T-cell (primary cell): ENCODE data around the gene TMEM254. TPM values are rescaled to one million over a fixed set of nuclear protein-coding genes. Genes with fewer than 3 reads are reported as not detected.
A peak's percentile ranks its signal among the peaks of the same experiment; 100 is the strongest.
"Not testable (repeated sequence)": the region's sequence is repeated elsewhere in the genome, so short reads cannot be mapped to it uniquely, and the experiment has no call there.

Experiments used
- ATAC-seq, 4 experiments: fragments of 200-7000 bp in 3 of 4; fragments of 150-1000 bp in 1 of 4; cut with Tn5 transposase; replicated peaks in 1 of 4; 1 replicate in 3 of 4; 2 replicates in 1 of 4; pipeline ENCODE4 v1.10.0; 2021; ENCODE audit warnings: moderate library complexity in 3 of 4, mild to moderate bottlenecking in 2 of 4, moderate number of reproducible peaks in 1 of 4
- CTCF ChIA-PET, 2 donors: fragments of 300-600 bp; sonication (Branson Sonifier 250); formaldehyde crosslinking; loops; one replicate each; lab custom pipeline; 2022; ENCODE audit warnings: antibody characterized with exemption in 2 of 2; lab: Charles Lee
- POLR2A ChIA-PET, 2 donors: fragments of 300-600 bp; sonication (Branson Sonifier 250); formaldehyde crosslinking; loops; one replicate each; lab custom pipeline; 2022; ENCODE audit warnings: antibody characterized with exemption in 2 of 2; lab: Charles Lee
- DNase-seq, 35 experiments: peaks; one replicate each; pipeline versions ENCODE4 v3.0.0 to v3.0.0-alpha.2; 2013 to 2023
- H3K27ac ChIP-seq: one replicate; pipeline ENCODE4 v1.5.1; 2013; ENCODE audit warnings: low read length
- H3K27me3 ChIP-seq, 2 experiments: replicated peaks in 1 of 2; 1 replicate in 1 of 2; 2 replicates in 1 of 2; pipeline versions ENCODE4 v1.6.1 to v1.7.0; 2013; ENCODE audit warnings: low read length in 1 of 2, mixed read lengths in 1 of 2; ENCODE audit not compliant: control insufficient read depth in 2 of 2, insufficient read depth in 2 of 2; ENCODE audit errors: extremely low read depth in 1 of 2
- H3K36me3 ChIP-seq, 2 donors: 1 replicate in 1 of 2; 2 replicates in 1 of 2; pipeline versions ENCODE4 v1.6.1 to v1.7.0; 2013; ENCODE audit warnings: low read length in 1 of 2; ENCODE audit not compliant: control insufficient read depth in 2 of 2, insufficient read depth in 1 of 2; ENCODE audit errors: extremely low read depth in 1 of 2
- H3K4me1 ChIP-seq, 2 experiments: 1 replicate in 1 of 2; 2 replicates in 1 of 2; pipeline versions ENCODE4 v1.6.1 to v1.7.0; 2013; ENCODE audit warnings: low read length in 2 of 2, mixed read lengths in 1 of 2; ENCODE audit not compliant: insufficient read depth in 2 of 2, control insufficient read depth in 1 of 2; ENCODE audit errors: extremely low read depth in 1 of 2
- H3K4me3 ChIP-seq, 2 donors: 1 replicate in 1 of 2; 2 replicates in 1 of 2; pipeline versions ENCODE4 v1.5.1 to v1.7.0; 2013; ENCODE audit warnings: mild to moderate bottlenecking in 2 of 2, low read length in 1 of 2, moderate library complexity in 1 of 2; ENCODE audit not compliant: control insufficient read depth in 1 of 2; ENCODE audit errors: extremely low read depth in 1 of 2
- H3K9me3 ChIP-seq: 2 replicates; pipeline ENCODE4 v1.7.0; 2013
- H3K27ac Mint-ChIP-seq, 2 donors: one replicate each; pipeline ENCODE4 v1.8.0; 2020 to 2021; ENCODE audit warnings: mild to moderate bottlenecking in 2 of 2, mixed read lengths in 2 of 2
- H3K27me3 Mint-ChIP-seq, 2 donors: one replicate each; pipeline ENCODE4 v1.8.0; 2021 to 2022; ENCODE audit warnings: mixed read lengths in 2 of 2
- H3K36me3 Mint-ChIP-seq: one replicate; pipeline ENCODE4 v1.8.0; 2021; ENCODE audit warnings: mixed read lengths
- H3K4me1 Mint-ChIP-seq, 3 donors: one replicate each; pipeline ENCODE4 v1.8.0; 2020 to 2022; ENCODE audit warnings: mixed read lengths in 3 of 3, mild to moderate bottlenecking in 1 of 3
- H3K4me3 Mint-ChIP-seq, 3 donors: one replicate each; pipeline ENCODE4 v1.8.0; 2020 to 2022; ENCODE audit warnings: mild to moderate bottlenecking in 3 of 3, mixed read lengths in 3 of 3, moderate library complexity in 3 of 3
- H3K9me3 Mint-ChIP-seq, 3 donors: one replicate each; pipeline ENCODE4 v1.8.0; 2020 to 2022; ENCODE audit warnings: mixed read lengths in 3 of 3
- WGBS: methylation state at CpG from one replicate; pipeline ENCODE4 v1.1.5; 2013; ENCODE audit warnings: missing lambda C conversion rate; ENCODE audit not compliant: insufficient coverage; 5-methylcytosine and 5-hydroxymethylcytosine counted together
- total RNA-seq, 35 experiments: library from RNA in 6 of 35; stranded (reverse) in 6 of 35; fragments of 120-200 nt in 1 of 35; gene quantifications; one replicate each; pipeline versions ENCODE4 v1.2.1 to v1.2.4 and lab custom pipeline; 2013 to 2026

Gene TMEM254
- total RNA-seq, 5 donors from 2014 or later (not counting 1 experiment from before 2014, with no cell fraction given), result 9.6 to 16.6 (median 13.3) TPM

DNA sequence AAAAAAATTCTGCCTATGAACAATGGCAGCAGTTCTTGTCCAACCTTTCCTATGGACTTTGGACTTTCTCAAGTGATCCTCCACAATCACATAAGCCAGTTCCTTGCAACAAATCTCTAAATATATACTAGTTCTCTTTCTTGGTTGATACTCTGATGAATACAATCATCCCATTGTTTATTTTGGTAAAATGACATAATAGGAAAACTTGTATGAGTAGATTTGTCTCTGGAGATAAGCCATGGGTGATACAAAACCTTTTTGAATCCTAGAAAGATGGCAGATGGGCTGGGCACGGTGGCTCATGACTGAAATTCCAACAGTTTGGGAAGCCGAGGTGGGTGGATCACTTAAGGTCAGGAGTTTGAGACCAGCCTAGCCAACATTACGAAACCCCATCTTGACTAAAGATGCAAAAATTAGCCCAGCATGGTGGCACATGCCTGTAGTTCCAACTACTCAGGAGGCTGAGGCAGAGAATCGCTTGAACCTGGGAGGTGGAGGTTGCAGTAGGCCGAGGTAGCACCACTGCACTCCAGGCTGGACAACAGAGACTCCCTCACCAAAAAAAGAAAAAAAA is 41.5 kb upstream of the TMEM254 start:
- H3K27me3 ChIP-seq, H3K9me3 ChIP-seq, H3K27ac Mint-ChIP-seq, CTCF ChIA-PET, H3K4me1 ChIP-seq, H3K27me3 Mint-ChIP-seq, H3K4me3 ChIP-seq, POLR2A ChIA-PET, H3K36me3 ChIP-seq, H3K4me1 Mint-ChIP-seq, H3K9me3 Mint-ChIP-seq, H3K27ac ChIP-seq, ATAC-seq, H3K36me3 Mint-ChIP-seq, DNase-seq, H3K4me3 Mint-ChIP-seq: not testable (repeated sequence)
- 95% methylated on average over 3 of the region's 5 CpGs for WGBS

DNA sequence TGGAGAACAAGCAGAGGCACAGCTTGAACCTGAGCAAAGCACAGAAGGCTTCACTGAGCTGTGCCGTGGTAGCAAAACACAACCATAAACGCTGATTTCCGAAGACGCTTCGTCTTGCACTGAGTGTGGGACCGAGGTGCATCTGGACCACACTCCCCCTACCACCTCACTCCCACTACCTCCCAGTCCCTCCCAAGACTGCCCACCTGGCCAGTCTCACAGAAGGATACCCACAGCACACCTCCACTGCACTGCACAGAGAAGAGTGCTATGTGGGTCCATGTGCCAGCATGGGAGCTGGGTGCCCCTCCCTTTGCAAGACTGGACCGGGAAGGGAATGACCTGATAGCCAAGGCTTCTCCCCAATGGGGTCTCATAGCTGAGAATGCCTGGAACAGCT is 40.2 kb upstream of the TMEM254 start:
- H3K9me3 ChIP-seq, H3K36me3 Mint-ChIP-seq, H3K27ac ChIP-seq, H3K4me1 ChIP-seq, H3K27ac Mint-ChIP-seq, H3K27me3 ChIP-seq, DNase-seq, H3K4me3 ChIP-seq, ATAC-seq, H3K4me1 Mint-ChIP-seq, CTCF ChIA-PET, H3K27me3 Mint-ChIP-seq, H3K4me3 Mint-ChIP-seq, H3K36me3 ChIP-seq, H3K9me3 Mint-ChIP-seq: not testable (repeated sequence)
- 100% methylated on average over 1 of the region's 7 CpGs for WGBS
- POLR2A ChIA-PET, result interaction anchor here in 1 of 2 donors (0.6 kb wide), 1 partner anchor 13 kb away, joined by 7 read pairs; no protein-coding TSS in a partner anchor

DNA sequence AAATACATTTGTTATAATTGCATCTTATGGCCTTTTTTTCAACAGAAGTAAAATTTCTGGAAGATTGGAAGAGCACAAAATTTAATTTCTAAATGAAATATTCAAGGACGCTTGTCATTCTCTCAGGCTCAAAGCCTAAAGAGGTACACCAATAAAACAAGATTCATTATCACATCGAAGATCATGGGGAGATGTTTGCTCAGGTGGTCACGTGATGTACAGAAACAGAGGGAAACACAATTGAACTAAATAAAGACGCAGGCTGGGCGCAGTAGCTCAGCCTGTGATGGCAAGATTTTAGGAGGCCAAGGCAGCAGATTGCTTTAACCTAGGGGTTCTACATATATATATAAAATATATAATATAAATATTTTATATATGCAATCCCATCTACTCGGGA is 37.3 kb upstream of the TMEM254 start:
- no peak overlapping the region for H3K27ac Mint-ChIP-seq
- ATAC-seq (no peak), DNase-seq (no peak)
- Histone ChIP-seq H3K27me3 (peaks cover 0 to 6% of the 10 kb centered on the region in 2 experiments), H3K27ac (no peak overlapping the region), H3K4me3 (no peak overlapping the region), H3K9me3 (no peaks in the 10 kb centered on the region), H3K36me3 (no peaks in the 10 kb centered on the region), H3K4me1 (no peaks in the 10 kb centered on the region)
- no peak overlapping the region for H3K4me3 Mint-ChIP-seq
- POLR2A ChIA-PET, result no interaction called here
- H3K9me3 Mint-ChIP-seq, result no peaks in the 10 kb centered on the region
- CTCF ChIA-PET, result no interaction called here
- H3K36me3 Mint-ChIP-seq, result no peaks in the 10 kb centered on the region
- WGBS, result no CpG with 5 or more reads among the region's 6 CpGs
- peaks cover under 1 to 5% of the 10 kb centered on the region in 2 donors for H3K27me3 Mint-ChIP-seq
- no peaks in the 10 kb centered on the region for H3K4me1 Mint-ChIP-seq

DNA sequence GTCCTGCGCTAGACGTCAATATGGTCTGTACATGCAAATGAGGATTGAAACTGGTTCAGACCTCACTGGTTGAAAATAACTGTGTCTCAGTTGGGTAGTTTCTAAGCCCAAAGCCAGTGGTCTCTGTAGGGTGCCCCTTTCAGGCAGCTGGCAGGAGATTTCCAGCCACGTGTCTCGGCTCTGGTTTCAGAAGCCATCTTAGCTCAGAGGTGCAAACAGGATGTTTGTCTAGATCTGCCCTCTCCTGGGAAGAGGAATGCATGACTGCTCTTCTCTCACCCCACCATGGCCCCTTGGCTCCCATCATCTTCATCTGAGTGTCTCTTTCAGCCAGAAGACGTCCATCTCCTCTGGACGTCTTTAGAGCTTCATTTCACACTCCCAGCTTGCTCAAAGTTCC is 33.5 kb upstream of the TMEM254 start:
- POLR2A ChIA-PET, H3K27me3 Mint-ChIP-seq, H3K36me3 ChIP-seq, ATAC-seq, H3K4me1 Mint-ChIP-seq, H3K9me3 ChIP-seq, H3K4me3 Mint-ChIP-seq, H3K27me3 ChIP-seq, H3K36me3 Mint-ChIP-seq, H3K4me1 ChIP-seq, H3K4me3 ChIP-seq, H3K27ac Mint-ChIP-seq, H3K27ac ChIP-seq, H3K9me3 Mint-ChIP-seq: not testable (repeated sequence)
- CTCF ChIA-PET, result interaction anchor here in 1 of 2 donors (0.6 kb wide), 1 partner anchor 16 kb away, joined by 5 read pairs; no protein-coding TSS in a partner anchor
- peak in 1 of 35 experiments; percentile 0 for DNase-seq
- WGBS, result 83% methylated on average over 6 of the region's 6 CpGs

DNA sequence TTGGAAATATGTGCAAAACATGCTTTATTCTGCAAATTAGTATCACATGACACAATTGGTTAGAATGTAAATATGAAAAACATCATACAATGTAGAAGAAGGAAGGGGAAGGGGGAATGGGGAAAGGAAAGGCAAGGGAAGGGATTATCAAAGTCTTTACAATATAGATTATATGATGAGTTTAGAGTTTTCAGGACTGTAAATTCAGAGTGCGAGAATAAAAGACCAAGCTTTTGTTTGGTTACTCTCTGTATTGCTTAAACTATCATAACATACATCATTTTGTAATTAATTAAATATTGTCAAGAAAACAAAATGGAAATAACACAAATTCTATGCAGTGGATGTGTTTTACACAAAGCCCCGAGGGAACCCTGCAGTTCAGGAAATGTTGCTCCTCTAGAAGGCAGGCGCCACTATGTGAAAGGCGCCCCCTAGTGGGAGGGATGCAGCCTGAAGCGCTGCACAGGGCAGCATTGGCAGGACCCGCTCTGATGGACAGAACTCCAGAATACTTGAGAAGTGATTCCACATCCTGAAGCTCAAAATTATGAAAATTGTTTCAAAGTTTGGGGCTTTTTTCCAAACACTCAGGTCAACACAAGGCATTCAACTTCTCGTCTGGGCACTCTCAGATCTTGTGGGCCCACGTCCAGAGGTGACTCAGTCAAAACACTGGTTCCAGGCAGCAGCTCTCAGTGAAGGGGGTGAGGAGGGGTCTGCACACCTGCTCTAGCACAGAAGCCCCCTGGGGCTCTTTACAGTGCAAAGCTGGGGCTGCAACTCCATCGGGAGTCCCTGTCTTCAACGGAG is 31.6 kb upstream of the TMEM254 start:
- ChIA-PET CTCF (interaction anchor here (0.6 to 1.2 kb wide), 6 partner anchors 21 to 672 kb away, joined by 3 to 5 read pairs (median 4); no protein-coding TSS in a partner anchor), POLR2A (no interaction called here)
- Mint-ChIP-seq H3K27me3 (peaks cover 0 to 5% of the 10 kb centered on the region in 2 donors), H3K4me3 (no peak overlapping the region), H3K9me3 (no peaks in the 10 kb centered on the region), H3K36me3 (no peaks in the 10 kb centered on the region), H3K4me1 (peaks cover 0 to 1% (median 0%) of the 10 kb centered on the region in 3 donors), H3K27ac (no peak overlapping the region)
- DNase-seq, result peak; percentile 3 to 77 (median 56)
- Histone ChIP-seq H3K27ac (no peak overlapping the region), H3K9me3 (no peaks in the 10 kb centered on the region), H3K27me3 (peaks cover 0 to 5% of the 10 kb centered on the region in 2 experiments), H3K4me3 (no peak overlapping the region), H3K36me3 (no peaks in the 10 kb centered on the region), H3K4me1 (no peaks in the 10 kb centered on the region)
- ATAC-seq, result peak; percentile 79 to 84 (median 83)
- WGBS, result 19% methylated on average over 7 of the region's 10 CpGs

DNA sequence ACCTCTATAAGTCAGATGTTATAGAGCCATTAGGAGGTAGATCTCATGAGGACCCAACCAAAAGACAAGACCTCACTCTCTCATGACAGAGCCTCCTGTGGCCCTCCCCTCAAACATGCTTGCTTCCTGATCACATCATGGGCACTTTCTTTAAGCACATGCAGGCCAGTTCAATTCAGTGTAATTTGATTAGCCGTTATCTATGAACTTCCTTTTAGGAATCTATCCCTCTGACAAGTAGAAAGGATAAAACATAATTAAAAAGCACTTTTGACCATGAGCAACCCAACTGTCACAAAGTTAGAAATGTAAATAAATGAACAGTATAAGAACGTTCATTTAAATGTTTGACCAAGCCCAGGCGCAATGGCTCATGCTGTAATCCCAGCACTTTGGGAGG is 27.7 kb upstream of the TMEM254 start:
- no peaks in the 10 kb centered on the region for H3K9me3 Mint-ChIP-seq
- no peak overlapping the region for H3K4me3 Mint-ChIP-seq
- no peak overlapping the region for H3K4me3 ChIP-seq
- no peak overlapping the region for H3K27ac Mint-ChIP-seq
- ChIA-PET CTCF (no interaction called here), POLR2A (no interaction called here)
- no peaks in the 10 kb centered on the region for H3K36me3 Mint-ChIP-seq
- H3K4me1 Mint-ChIP-seq, result peaks cover 0 to 1% (median 0%) of the 10 kb centered on the region in 3 donors
- H3K36me3 ChIP-seq, result no peaks in the 10 kb centered on the region
- no peak overlapping the region for H3K27ac ChIP-seq
- H3K4me1 ChIP-seq, result no peaks in the 10 kb centered on the region
- peaks cover 0 to 5% of the 10 kb centered on the region in 2 experiments for H3K27me3 ChIP-seq
- no peak for DNase-seq
- ATAC-seq, result no peak
- no peaks in the 10 kb centered on the region for H3K9me3 ChIP-seq
- peaks cover 0 to 5% of the 10 kb centered on the region in 2 donors for H3K27me3 Mint-ChIP-seq
- WGBS, result no CpG with 5 or more reads among the region's 3 CpGs
